ENCODE results near the gene ST8SIA4. TPM values are rescaled to one million over a fixed set of nuclear protein-coding genes. Genes with fewer than 3 reads are reported as not detected.

ST8SIA4 gene
- total RNA-seq, 1 experiment from 2014 or later, result not detected

DNA sequence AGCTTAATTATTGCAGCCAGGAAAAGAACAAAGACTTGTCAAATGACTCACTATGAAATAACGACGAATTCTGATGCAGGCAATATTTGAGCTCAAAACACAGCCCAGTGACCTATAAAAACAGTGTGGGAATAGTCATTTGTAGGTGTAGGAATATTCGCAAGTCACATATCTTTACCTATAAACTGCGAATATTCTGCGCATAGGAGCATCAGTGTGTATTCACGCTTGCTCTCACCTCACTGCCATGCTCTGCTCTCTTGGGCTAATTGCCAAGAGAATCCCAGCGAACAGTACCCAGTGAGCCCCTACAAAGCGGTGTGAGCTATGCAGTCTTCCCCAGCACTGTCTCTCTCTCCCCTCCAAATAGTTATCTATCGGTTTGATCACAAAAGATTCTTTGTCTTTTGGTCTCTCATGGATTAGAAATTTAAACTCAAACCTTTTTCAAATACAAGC is 74.2 kb downstream of the ST8SIA4 start:
- Histone ChIP-seq H3K4me2 (ENCODE audit: insufficient read depth, insufficient read length, low read length) (no peak overlapping the region), H3K18ac (ENCODE audit: insufficient read length, low read depth, low read length) (no peak overlapping the region), H2BK120ac (ENCODE audit: low read depth, low read length, poor library complexity, severe bottlenecking) (no peak overlapping the region), H3K23me2 (ENCODE audit: insufficient read length, low read depth, low read length, poor library complexity, severe bottlenecking) (no peaks in the 10 kb centered on the region), H2BK20ac (ENCODE audit: low read depth, low read length, poor library complexity, severe bottlenecking) (no peak overlapping the region), H3K27ac (ENCODE audit: insufficient read length, low read depth, low read length) (no peak overlapping the region), H3K56ac (ENCODE audit: insufficient read length, low read depth, low read length) (no peak overlapping the region), H3K23ac (ENCODE audit: insufficient read length, low read depth, low read length) (no peak overlapping the region), H3K4ac (ENCODE audit: low read depth, low read length) (no peak overlapping the region), H4K8ac (replicated peaks; ENCODE audit: insufficient read length, low read depth, low read length) (no peak overlapping the region), H2BK5ac (ENCODE audit: insufficient read length, low read length) (no peak overlapping the region), H4K91ac (ENCODE audit: insufficient read length, low read depth, low read length) (no peak overlapping the region), H2BK12ac (ENCODE audit: insufficient read length, low read depth, low read length) (no peak overlapping the region), H4K5ac (ENCODE audit: insufficient read length, low read depth, low read length) (no peak overlapping the region), H3K79me1 (ENCODE audit: insufficient read depth, low read depth, low read length, poor library complexity, severe bottlenecking) (no peaks in the 10 kb centered on the region), H4K20me1 (ENCODE audit: control insufficient read depth, insufficient read depth, insufficient read length) (no peaks in the 10 kb centered on the region), H2AFZ (ENCODE audit: low read length) (no peak overlapping the region), H3K9ac (ENCODE audit: extremely low read depth, insufficient read length, low read length) (no peak overlapping the region), H3K79me2 (ENCODE audit: insufficient read depth, low read length) (no peaks in the 10 kb centered on the region), H2AK5ac (ENCODE audit: insufficient read length, low read length) (no peak overlapping the region), H3K9me3 (ENCODE audit: control insufficient read depth, low read depth, low read length) (no peaks in the 10 kb centered on the region), H3K14ac (ENCODE audit: insufficient read depth, low read length) (no peak overlapping the region), H3T11ph (ENCODE audit: low read length) (no peak overlapping the region), H2BK15ac (ENCODE audit: low read depth, low read length) (no peak overlapping the region), H3K4me1 (ENCODE audit: insufficient read depth, low read length) (no peaks in the 10 kb centered on the region), H3K27me3 (ENCODE audit: insufficient read depth, low read length) (no peaks in the 10 kb centered on the region)
- no CpG with 5 or more reads among the region's 9 CpGs for WGBS (ENCODE audit: extremely low coverage, insufficient read length, low lambda C conversion rate)
- DNase-seq, result no peak
- no peaks in the 10 kb centered on the region for H3K9me3 Mint-ChIP-seq
- H3K27ac Mint-ChIP-seq, result no peak overlapping the region
- TF ChIP-seq, protein P1, sequence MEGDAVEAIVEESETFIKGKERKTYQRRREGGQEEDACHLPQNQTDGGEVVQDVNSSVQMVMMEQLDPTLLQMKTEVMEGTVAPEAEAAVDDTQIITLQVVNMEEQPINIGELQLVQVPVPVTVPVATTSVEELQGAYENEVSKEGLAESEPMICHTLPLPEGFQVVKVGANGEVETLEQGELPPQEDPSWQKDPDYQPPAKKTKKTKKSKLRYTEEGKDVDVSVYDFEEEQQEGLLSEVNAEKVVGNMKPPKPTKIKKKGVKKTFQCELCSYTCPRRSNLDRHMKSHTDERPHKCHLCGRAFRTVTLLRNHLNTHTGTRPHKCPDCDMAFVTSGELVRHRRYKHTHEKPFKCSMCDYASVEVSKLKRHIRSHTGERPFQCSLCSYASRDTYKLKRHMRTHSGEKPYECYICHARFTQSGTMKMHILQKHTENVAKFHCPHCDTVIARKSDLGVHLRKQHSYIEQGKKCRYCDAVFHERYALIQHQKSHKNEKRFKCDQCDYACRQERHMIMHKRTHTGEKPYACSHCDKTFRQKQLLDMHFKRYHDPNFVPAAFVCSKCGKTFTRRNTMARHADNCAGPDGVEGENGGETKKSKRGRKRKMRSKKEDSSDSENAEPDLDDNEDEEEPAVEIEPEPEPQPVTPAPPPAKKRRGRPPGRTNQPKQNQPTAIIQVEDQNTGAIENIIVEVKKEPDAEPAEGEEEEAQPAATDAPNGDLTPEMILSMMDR (conservative IDR thresholded peaks at IDR 0.05), result no peak
- H3K4me3 Mint-ChIP-seq, result no peak overlapping the region
- peaks cover 2 to 12% of the 10 kb centered on the region in 2 experiments for H3K4me1 Mint-ChIP-seq
- H3K27me3 Mint-ChIP-seq (ENCODE audit: low read depth), result no peaks in the 10 kb centered on the region
- no peaks in the 10 kb centered on the region for H3K36me3 Mint-ChIP-seq (ENCODE audit: insufficient read depth in 1 of 3, low read depth in 3 of 3)
